Medulla oblongata (tissue), 1 donor: Measurements from ENCODE around the gene RET.

Experiments
- DNase-seq: peaks from one replicate; pipeline ENCODE4 v3.0.0-alpha.2; 2015; ENCODE audit errors: extremely low spot score

Gene RET

DNA sequence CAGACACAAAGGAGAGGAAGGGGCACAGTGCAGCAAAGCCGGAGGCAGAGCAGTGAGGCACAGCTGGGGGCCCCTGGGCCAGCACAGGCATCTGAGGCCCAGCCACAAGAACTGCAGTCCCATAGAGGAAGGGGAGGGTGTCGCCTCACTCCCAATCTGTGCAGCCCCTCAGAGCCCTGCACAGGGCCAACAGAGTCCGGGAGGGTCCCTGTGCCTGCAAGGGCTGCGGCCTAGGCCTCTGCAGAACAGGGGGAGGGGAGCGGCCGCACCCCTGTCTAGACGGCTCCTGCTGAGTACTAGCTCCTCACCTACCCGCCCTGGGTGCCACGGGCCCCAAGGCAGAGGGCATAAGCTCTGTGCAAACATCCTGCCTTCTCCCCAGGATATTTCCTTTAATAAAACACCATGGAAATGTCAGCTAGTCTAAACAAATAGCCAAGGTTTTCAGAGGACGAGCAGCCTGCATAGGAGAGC is 32.4 kb upstream of the RET start:
- DNase-seq: no peak

DNA sequence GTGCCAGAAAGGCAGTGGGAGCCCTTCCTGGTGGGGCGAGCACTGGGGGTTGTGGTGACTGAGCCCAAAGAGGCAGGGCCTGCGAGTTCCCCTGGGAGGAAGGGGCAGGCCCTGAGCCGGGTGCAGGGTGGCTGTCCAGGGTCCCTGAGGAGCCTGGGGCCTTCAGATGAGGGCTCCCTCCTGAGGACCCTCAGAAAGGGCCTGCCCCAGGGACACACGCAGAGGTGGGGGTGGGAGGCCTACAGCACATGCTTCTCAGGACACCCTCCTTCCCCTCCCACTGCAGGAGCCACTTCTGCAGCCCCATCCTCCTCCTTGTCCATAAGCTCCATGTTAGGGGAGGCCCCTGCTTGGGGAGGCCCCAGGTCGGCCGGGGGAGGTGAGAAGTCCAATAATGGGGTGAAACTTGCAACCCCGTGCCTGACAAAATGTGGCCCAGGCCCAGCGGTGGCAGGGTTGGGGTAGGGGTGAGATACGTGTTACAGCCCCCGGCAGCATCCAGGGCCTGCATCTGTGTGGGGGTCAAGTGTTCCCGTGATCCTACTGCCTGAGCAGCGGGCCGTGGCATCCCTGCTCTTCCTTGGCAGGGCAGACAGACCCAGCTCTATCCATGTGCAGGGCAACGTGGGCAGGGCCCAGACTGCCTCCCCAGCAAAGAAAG is 31.8 kb upstream of the RET start:
- no peak for DNase-seq

DNA sequence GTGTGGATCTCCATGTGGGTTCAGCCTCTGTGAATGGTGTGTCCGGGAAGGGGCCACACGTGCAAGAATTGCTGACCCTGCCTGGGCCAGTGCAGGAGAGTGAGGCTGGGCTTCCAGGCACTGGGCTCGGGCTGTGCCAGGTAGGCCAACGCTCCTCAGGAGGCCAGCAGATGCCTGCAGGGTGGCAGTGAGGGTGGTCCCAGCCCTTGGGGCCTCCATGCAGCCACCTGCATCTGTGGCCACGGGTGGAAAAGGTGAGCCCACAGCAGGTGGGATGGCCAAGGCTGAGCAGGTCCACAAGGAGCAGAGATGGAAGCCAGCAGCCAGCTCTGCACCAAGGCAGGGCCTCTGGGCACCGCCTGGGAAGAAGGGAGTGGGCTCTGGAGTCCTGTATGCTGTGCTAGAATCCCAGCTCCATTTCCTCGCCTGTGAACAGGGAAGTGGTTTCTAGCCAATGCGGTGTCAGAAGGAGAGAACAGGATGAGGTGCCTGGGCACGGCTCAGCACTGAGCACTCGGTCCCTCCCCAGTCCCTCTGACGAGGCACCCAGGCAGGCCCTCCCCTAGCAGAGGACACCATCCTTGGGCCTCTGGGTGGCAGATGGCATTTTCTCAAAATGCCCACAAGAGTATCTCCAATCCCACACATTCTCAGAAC is 31.1 kb upstream of the RET start:
- no peak for DNase-seq

- no peak for DNase-seq
Measured at GRCh38 chr10:43046288-43046991, 30.4 kb upstream of the RET start.

GRCh38 chr10:43047288-43047970 is 29.4 kb upstream of the RET start:
- DNase-seq: no peak

DNA sequence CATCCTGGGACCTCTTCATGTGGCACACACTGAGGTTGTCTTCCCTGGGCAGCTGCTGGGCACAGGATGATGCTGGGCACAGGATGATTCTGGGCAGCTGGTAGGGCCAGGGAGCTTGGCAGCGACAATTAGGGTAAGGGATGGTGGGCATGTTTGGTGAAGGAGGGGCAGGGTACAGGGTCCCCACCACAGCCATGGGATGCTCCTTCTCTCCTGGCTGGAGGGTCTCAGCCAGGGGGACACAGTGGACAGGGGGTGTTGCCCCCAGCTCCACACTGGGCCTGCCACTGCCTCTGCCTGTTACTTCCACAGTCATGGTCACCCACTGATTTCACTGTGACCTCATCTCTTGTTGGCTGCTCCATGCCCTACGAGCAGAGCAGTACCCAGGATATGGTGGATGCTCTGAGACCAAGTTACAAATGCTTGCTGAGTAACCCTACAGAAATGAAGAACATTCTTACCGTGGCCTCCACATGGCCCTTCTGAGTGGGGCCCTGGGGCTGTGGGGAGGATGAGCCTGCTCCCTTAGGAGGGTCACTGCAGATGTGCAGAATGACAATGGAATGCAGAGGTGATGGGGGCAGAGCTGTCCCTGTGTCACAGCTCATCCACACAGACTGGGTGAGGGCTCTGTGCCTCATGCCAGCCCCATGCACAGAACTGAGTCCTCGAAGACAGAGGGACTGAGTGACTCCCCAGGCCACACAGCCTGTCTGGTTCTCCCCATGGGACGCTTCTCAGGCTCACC is 28.4 kb upstream of the RET start:
- no peak for DNase-seq

- no peak for DNase-seq
Measured at GRCh38 chr10:43049081-43049551, 27.8 kb upstream of the RET start.

GRCh38 chr10:43050011-43050410 is 26.9 kb upstream of the RET start:
- no peak for DNase-seq

GRCh38 chr10:43053825-43054224 is 23.0 kb upstream of the RET start:
- no peak for DNase-seq

DNA sequence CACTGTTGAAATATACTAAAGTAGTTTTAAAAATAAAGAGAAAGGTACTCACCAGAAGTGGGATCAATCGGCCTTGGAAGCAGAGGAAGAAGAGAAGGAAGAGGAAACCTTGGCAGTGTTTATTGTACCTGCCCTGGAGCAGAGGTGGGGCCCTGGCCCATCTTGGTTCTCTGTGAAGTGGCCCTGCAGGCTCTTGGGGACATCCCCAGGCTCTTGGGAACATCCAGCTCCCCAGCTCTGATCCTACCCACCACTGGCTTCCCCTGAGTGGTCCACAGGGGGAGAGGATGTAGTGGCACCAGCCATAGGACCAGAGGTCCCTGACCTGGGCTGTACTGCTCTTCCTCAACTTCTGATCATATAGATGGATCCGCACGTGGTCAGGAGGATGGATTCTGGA is 22.3 kb upstream of the RET start:
- DNase-seq: no peak

DNA sequence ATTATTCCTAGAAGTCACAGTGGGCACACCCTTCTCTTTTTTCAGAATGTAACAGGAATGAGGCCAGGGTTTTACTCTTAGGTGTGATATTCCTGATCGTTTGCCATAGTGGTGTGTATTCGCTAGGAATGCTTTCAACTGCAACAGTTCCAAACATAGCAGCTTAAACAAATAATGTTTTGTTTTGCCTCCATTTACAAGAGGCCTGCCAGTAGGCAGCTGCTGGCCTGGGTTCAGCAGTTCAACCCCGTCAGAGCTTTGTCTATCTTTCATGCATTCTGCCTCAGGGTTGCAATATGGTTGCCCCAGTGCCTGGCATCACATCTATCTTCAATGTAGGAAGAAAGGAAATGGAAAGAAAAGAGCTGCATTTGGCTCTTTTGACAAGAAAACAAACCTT is 21.7 kb upstream of the RET start:
- DNase-seq: no peak

- DNase-seq: no peak
Measured at GRCh38 chr10:43055991-43056567, 20.8 kb upstream of the RET start.

GRCh38 chr10:43056568-43057011 is 20.3 kb upstream of the RET start:
- DNase-seq: no peak

DNA sequence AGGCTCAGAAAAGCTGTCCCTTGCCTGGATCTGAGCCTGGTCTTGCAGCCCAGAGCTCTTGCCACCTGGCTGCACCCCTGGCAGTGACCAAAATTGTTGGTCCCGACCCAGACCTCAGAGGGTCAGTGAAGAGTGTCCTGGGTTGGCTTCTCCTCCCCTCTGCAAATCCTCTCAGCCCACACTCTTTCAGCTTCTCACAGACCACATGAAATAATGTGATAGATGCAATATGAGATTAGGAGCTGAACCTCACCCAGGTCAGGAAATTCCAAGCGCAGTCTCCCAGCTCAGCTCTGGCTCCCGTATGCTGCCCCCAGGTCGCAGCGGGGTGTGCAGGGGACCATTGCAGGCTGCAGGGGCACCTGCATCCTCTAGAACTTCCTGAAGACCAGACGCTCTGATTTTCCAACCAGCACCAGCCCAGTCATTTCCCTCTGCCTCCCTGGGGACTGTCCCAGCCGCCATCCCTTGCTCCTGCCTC is 19.6 kb upstream of the RET start:
- DNase-seq: no peak

DNA sequence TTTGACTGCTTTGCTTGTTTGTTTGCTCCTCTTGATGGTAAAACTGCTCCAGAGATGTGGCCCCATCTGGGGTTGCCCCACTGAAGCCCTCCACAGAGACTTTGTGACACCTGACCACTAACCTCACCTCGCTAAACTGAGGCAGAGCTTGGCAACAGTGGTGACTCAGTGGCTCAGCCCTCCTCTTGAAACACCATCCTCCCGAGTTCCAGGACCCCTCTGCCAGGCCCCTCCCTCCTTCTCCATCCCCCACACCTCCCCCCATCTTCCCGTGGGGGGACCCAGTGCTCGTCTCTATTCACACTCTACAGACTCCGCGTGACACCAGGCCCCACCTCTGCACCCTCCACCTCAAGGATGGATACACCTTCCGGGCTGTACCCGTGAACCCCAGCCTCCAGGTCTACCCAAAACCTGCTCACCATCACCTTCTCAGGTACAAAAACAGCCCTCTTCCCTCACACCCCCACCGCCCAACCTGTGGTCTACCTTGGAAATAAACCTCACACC is 19.0 kb upstream of the RET start:
- DNase-seq: no peak

DNA sequence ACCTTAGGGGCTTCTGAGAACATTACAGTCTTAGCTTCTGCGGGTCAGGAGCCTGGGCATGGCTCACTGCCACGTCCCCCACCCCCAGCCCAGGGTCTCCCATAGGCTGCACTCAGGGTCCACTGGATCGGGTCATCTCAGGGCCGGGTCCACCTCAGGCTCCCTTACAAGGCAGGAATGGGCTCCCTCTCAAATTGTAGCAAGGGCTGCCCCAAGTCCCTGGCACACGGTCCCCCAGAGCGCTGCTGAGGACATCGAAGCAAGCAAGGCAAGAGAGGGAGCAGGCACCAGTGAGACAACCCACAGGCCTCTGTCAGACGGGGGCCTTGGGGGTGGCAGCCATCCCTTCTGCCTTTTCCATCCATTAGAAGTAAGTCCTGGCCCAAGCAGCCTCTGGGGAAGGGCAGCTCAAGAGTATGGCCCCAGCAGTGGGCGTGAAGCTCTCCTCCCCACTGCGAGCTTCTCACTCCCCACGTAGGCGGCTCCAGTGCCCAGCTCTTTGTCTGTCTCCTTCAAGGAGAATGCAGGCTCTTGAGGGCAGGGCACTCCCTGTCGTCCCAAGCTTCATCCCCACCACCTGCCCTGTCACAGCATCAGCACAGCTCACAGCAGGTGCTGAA is 18.0 kb upstream of the RET start:
- no peak for DNase-seq

GRCh38 chr10:43059336-43059720 is 17.5 kb upstream of the RET start:
- DNase-seq: no peak

- DNase-seq: no peak
Measured at GRCh38 chr10:43059828-43060227, 17.0 kb upstream of the RET start.

- DNase-seq: no peak
Measured at GRCh38 chr10:43060291-43060690, 16.6 kb upstream of the RET start.

DNA sequence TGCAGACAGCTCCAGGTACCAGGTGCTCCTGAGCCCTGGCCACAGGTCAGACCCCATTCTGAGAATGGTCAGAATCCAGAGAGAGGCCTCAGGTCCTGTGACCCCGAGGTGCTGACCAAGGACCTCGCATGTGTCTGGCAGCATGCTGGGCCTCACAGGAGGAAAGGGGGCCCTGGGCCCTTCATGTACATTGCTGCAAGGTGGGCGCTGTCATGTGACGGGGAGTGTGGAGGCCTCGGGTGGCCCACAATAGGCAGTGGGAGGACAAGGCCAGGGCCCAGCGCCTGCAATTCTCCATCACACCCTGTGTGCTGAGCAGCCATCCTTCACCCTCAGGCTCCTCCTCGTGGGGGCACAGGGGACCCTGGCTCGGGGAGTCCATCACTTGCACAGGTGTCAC is 15.5 kb upstream of the RET start:
- DNase-seq: no peak
